GM23338 (cell line): Measurements from ENCODE around the gene SPEM2. TPM values are rescaled to one million over a fixed set of nuclear protein-coding genes. Genes with fewer than 3 reads are reported as not detected.

Experiments
- ATAC-seq: fragments of 200-7000 bp; cut with Tn5 transposase; 3 replicates; pipeline ENCODE4 v1.9.1; 2020
- DNase-seq: peaks from one replicate; pipeline ENCODE4 v3.0.0-alpha.2; 2015; ENCODE audit warnings: low spot score
- H2AFZ ChIP-seq: fragments of 200-600 bp; sonication (generic); 2 replicates; pipeline ENCODE4 v1.8.0; 2016; ENCODE audit warnings: antibody characterized with exemption, mild to moderate bottlenecking, moderate library complexity
- H3F3A ChIP-seq: fragments of 200-600 bp; sonication (generic); replicated peaks from 2 replicates; pipeline ENCODE4 v1.8.0; 2017; ENCODE audit warnings: antibody characterized with exemption, mixed run types, low read depth
- H3K27ac ChIP-seq: fragments of 200-600 bp; sonication (generic); 2 replicates; pipeline ENCODE4 v1.6.1; 2016; ENCODE audit warnings: low read depth
- H3K27me3 ChIP-seq: fragments of 200-600 bp; sonication (generic); 2 replicates; pipeline ENCODE4 v1.8.0; 2016; ENCODE audit warnings: mild to moderate bottlenecking, mixed run types, moderate library complexity; ENCODE audit not compliant: insufficient read depth
- H3K36me3 ChIP-seq: fragments of 200-600 bp; sonication (generic); 2 replicates; pipeline ENCODE4 v1.8.0; 2016; ENCODE audit warnings: mild to moderate bottlenecking; ENCODE audit not compliant: insufficient read depth
- H3K4me1 ChIP-seq: fragments of 200-600 bp; sonication (generic); 2 replicates; pipeline ENCODE4 v1.8.0; 2016; ENCODE audit warnings: mild to moderate bottlenecking, moderate library complexity; ENCODE audit not compliant: insufficient read depth
- H3K4me2 ChIP-seq: fragments of 200-600 bp; sonication (generic); 2 replicates; pipeline ENCODE4 v1.7.1; 2017; ENCODE audit warnings: mixed run types
- H3K4me3 ChIP-seq: fragments of 200-600 bp; sonication (generic); 2 replicates; pipeline ENCODE4 v1.6.1; 2016; ENCODE audit warnings: mixed run types
- H3K79me2 ChIP-seq: fragments of 200-600 bp; sonication (generic); replicated peaks from 2 replicates; pipeline ENCODE4 v1.8.0; 2017; ENCODE audit warnings: mild to moderate bottlenecking; ENCODE audit not compliant: insufficient read depth
- H3K9me2 ChIP-seq: fragments of 200-600 bp; sonication (generic); 2 replicates; pipeline ENCODE4 v1.8.0; 2017; ENCODE audit not compliant: insufficient read depth
- H4K20me1 ChIP-seq: fragments of 200-600 bp; sonication (generic); replicated peaks from 2 replicates; pipeline ENCODE4 v1.8.0; 2017; ENCODE audit warnings: mild to moderate bottlenecking; ENCODE audit not compliant: insufficient read depth
- H3K27ac Mint-ChIP-seq: 2 replicates; pipeline ENCODE4 v1.8.0; 2020; ENCODE audit warnings: inconsistent platforms, mild to moderate bottlenecking, moderate library complexity, mixed read lengths
- H3K27me3 Mint-ChIP-seq: 3 replicates; pipeline ENCODE4 v1.8.0; 2022; ENCODE audit warnings: low read depth, mild to moderate bottlenecking, moderate library complexity, mixed read lengths, inconsistent platforms; ENCODE audit not compliant: insufficient read depth, poor library complexity
- H3K36me3 Mint-ChIP-seq: 3 replicates; pipeline ENCODE4 v1.8.0; 2021; ENCODE audit warnings: low read depth, mild to moderate bottlenecking, inconsistent platforms, moderate library complexity, mixed read lengths
- H3K4me1 Mint-ChIP-seq: 3 replicates; pipeline ENCODE4 v1.8.0; 2020; ENCODE audit warnings: mild to moderate bottlenecking, inconsistent platforms, mixed read lengths
- H3K4me3 Mint-ChIP-seq: 3 replicates; pipeline ENCODE4 v1.8.0; 2021; ENCODE audit warnings: moderate library complexity, mild to moderate bottlenecking, inconsistent platforms, mixed read lengths
- H3K9me3 Mint-ChIP-seq: 3 replicates; pipeline ENCODE4 v1.8.0; 2020; ENCODE audit warnings: moderate library complexity, mild to moderate bottlenecking, inconsistent platforms, mixed read lengths
- CREB1 ChIP-seq: fragments of 250-450 bp; sonication (Bioruptor Pico); IDR thresholded peaks from 2 replicates; pipeline ENCODE4 v1.5.0; 2020; ENCODE audit warnings: low read depth, mild to moderate bottlenecking, moderate library complexity
- CTCF ChIP-seq, 2 experiments: fragments of 200-600 bp in 1 of 2; sonication (generic) in 1 of 2; conservative IDR thresholded peaks; 2 replicates each; pipeline versions ENCODE4 v1.5.1 to v1.6.1; 2016 to 2017; ENCODE audit warnings: antibody characterized with exemption in 2 of 2, low read depth in 2 of 2, mild to moderate bottlenecking in 2 of 2, moderate library complexity in 1 of 2
- EZH2 ChIP-seq: fragments of 200-600 bp; sonication (generic); IDR thresholded peaks from one replicate; pipeline ENCODE4 v1.8.0; 2017; ENCODE audit warnings: antibody characterized with exemption, mild to moderate bottlenecking, low read depth; ENCODE audit not compliant: unreplicated experiment
- EZH2phosphoT487 ChIP-seq: fragments of 200-600 bp; sonication (generic); IDR thresholded peaks from one replicate; pipeline ENCODE4 v1.8.1; 2018; ENCODE audit warnings: antibody characterized with exemption; ENCODE audit not compliant: unreplicated experiment
- JUNB ChIP-seq: IDR thresholded peaks from one replicate; pipeline ENCODE4 v1.6.1; 2016; ENCODE audit warnings: antibody characterized with exemption; ENCODE audit not compliant: unreplicated experiment
- NANOG ChIP-seq: IDR thresholded peaks from 2 replicates; pipeline ENCODE4 v1.6.1; 2016; ENCODE audit warnings: antibody characterized with exemption, borderline replicate concordance
- POLR2AphosphoS5 ChIP-seq: IDR thresholded peaks from 2 replicates; pipeline ENCODE4 v1.6.1; 2016; ENCODE audit warnings: antibody characterized with exemption, low read depth
- STAT1 ChIP-seq: IDR thresholded peaks from one replicate; pipeline ENCODE4 v1.6.1; 2016; ENCODE audit warnings: antibody characterized with exemption; ENCODE audit not compliant: unreplicated experiment
- polyA plus RNA-seq: library from polyadenylated mRNA; unstranded; fragments of >200 nt; fragmentation: Nextera tagmentation; extraction: Ambion mirVana; gene quantifications from 2 replicates; pipeline ENCODE4 v1.2.1, GENCODE V29; 2016
- total RNA-seq: library from RNA; depleted of rRNA; stranded (reverse); fragments of >200 nt; shearing (Covaris generic); gene quantifications from 2 replicates; pipeline ENCODE4 v1.2.3, GENCODE V29; 2014

Gene SPEM2
- total and polyA plus RNA-seq, 2 experiments from 2014 or later: not detected

- ATAC-seq (peak; percentile 83), DNase-seq (peak; percentile 100)
- Mint-ChIP-seq H3K27ac (peak within 1 kb of the TSS; percentile 93), H3K36me3 (peaks cover 12% of the 10 kb centered on the region; the same call in 2 of the 3 replicates), H3K9me3 (no peaks in the 10 kb centered on the region), H3K4me3 (peak within 1 kb of the TSS; percentile 88), H3K4me1 (peaks cover 27% of the 10 kb centered on the region), H3K27me3 (peaks cover 11% of the 10 kb centered on the region)
- H3K27me3 ChIP-seq: no peaks in the 10 kb centered on the region
- no peaks in the 10 kb centered on the region for H3K9me2 ChIP-seq
- peaks cover 14% of the 10 kb centered on the region for H3K79me2 ChIP-seq
- peak within 1 kb of the TSS; percentile 78; the same call in 1 of the 2 replicates for H3K27ac ChIP-seq
- H3K36me3 ChIP-seq: peaks cover 3% of the 10 kb centered on the region; the same call in 1 of the 2 replicates
- peaks cover 12% of the 10 kb centered on the region for H4K20me1 ChIP-seq
- peaks cover 27% of the 10 kb centered on the region for H3F3A ChIP-seq
- peaks cover 28% of the 10 kb centered on the region for H3K4me1 ChIP-seq
- no peak for TF ChIP-seq STAT1
- TF ChIP-seq CREB1 (CRISPR knock-in tag): peak; percentile 70
- TF ChIP-seq POLR2AphosphoS5: peak; percentile 92
- no peak within 1 kb of the TSS for H2AFZ ChIP-seq
- H3K4me2 ChIP-seq: peak within 1 kb of the TSS; percentile 99
- peak within 1 kb of the TSS; percentile 90 for H3K4me3 ChIP-seq
These were observed 21.3 kb upstream of the SPEM2 start, which contains the start of gene TMEM256 for GRCh38 chr17:7403977-7404736. TMEM256 (minus strand) TSS chr17:7404097; CDS start chr17:7404084, 13 bp downstream.

GRCh38 chr17:7404737-7405349 lies 20.6 kb upstream of the SPEM2 start:
- no peaks in the 10 kb centered on the region for H3K9me2 ChIP-seq
- H3F3A ChIP-seq: peaks cover 27% of the 10 kb centered on the region
- H3K4me3 Mint-ChIP-seq: peak overlapping the region; percentile 88
- TF ChIP-seq POLR2AphosphoS5: peak; percentile 4; the same call in 1 of the 2 replicates
- TF ChIP-seq EZH2phosphoT487: no peak
- TF ChIP-seq STAT1: no peak
- peak overlapping the region; percentile 99 for H3K4me2 ChIP-seq
- H3K36me3 ChIP-seq: peaks cover 3% of the 10 kb centered on the region; the same call in 1 of the 2 replicates
- H3K27ac Mint-ChIP-seq: peak overlapping the region; percentile 88
- peaks cover 28% of the 10 kb centered on the region for H3K4me1 Mint-ChIP-seq
- peaks cover 14% of the 10 kb centered on the region for H3K79me2 ChIP-seq
- DNase-seq: peak; percentile 86
- H3K4me1 ChIP-seq: peaks cover 28% of the 10 kb centered on the region
- H2AFZ ChIP-seq: peak overlapping the region; percentile 69; the same call in 1 of the 2 replicates
- H3K27me3 Mint-ChIP-seq: peaks cover 16% of the 10 kb centered on the region
- peak; percentile 1; the same call in 2 of the 3 replicates for ATAC-seq
- H3K9me3 Mint-ChIP-seq: no peaks in the 10 kb centered on the region
- peak overlapping the region; percentile 90 for H3K4me3 ChIP-seq
- H4K20me1 ChIP-seq: peaks cover 12% of the 10 kb centered on the region
- peaks cover 19% of the 10 kb centered on the region for H3K36me3 Mint-ChIP-seq
- H3K27me3 ChIP-seq: no peaks in the 10 kb centered on the region
- H3K27ac ChIP-seq: no peak overlapping the region

GRCh38 chr17:7405350-7406234 lies 19.8 kb upstream of the SPEM2 start:
- peak; percentile 57 for DNase-seq
- Histone ChIP-seq H3K27me3 (no peaks in the 10 kb centered on the region), H3K27ac (no peak overlapping the region), H3K36me3 (peaks cover 3% of the 10 kb centered on the region; the same call in 1 of the 2 replicates), H3K4me2 (peak overlapping the region; percentile 99), H2AFZ (peak overlapping the region; percentile 69; the same call in 1 of the 2 replicates), H3F3A (peaks cover 27% of the 10 kb centered on the region), H3K9me2 (no peaks in the 10 kb centered on the region), H3K4me3 (peak overlapping the region; percentile 90), H3K4me1 (peaks cover 28% of the 10 kb centered on the region), H3K79me2 (peaks cover 14% of the 10 kb centered on the region), H4K20me1 (peaks cover 12% of the 10 kb centered on the region)
- H3K27ac Mint-ChIP-seq: 0 out of 2 replicates have a peak overlapping the region, but pooled peaks have one; percentile 75
- no peaks in the 10 kb centered on the region for H3K9me3 Mint-ChIP-seq
- H3K4me1 Mint-ChIP-seq: peaks cover 28% of the 10 kb centered on the region
- peaks cover 16% of the 10 kb centered on the region for H3K27me3 Mint-ChIP-seq
- ATAC-seq: no peak; the same call in 2 of the 3 replicates
- H3K4me3 Mint-ChIP-seq: peak overlapping the region; percentile 93
- peaks cover 26% of the 10 kb centered on the region for H3K36me3 Mint-ChIP-seq
- TF ChIP-seq JUNB (no peak), NANOG (no peak), EZH2phosphoT487 (no peak), CREB1 (CRISPR knock-in tag) (no peak), EZH2 (no peak), CTCF (conservative IDR thresholded peaks at IDR 0.05; ENCODE audit: low read depth in 2 of 2) (no peak)
